Lower leg skin (tissue), 3 donors: ENCODE results near the gene LRTM2.

ENCODE experiments used
- POLR2A ChIP-seq, 2 donors: fragments of 450-650 bp; IDR thresholded peaks; one replicate each; pipeline ENCODE4 v1.6.1; 2016 to 2017; ENCODE audit warnings: antibody characterized with exemption in 2 of 2, mild to moderate bottlenecking in 1 of 2, moderate library complexity in 1 of 2
- TF ChIP-seq, protein P1 (sequence below), 3 donors: fragments of 450-650 bp; IDR thresholded peaks; one replicate each; pipeline ENCODE4 v1.5.1; 2016; ENCODE audit warnings: antibody characterized with exemption in 3 of 3, mild to moderate bottlenecking in 3 of 3, moderate library complexity in 2 of 3

DNA sequence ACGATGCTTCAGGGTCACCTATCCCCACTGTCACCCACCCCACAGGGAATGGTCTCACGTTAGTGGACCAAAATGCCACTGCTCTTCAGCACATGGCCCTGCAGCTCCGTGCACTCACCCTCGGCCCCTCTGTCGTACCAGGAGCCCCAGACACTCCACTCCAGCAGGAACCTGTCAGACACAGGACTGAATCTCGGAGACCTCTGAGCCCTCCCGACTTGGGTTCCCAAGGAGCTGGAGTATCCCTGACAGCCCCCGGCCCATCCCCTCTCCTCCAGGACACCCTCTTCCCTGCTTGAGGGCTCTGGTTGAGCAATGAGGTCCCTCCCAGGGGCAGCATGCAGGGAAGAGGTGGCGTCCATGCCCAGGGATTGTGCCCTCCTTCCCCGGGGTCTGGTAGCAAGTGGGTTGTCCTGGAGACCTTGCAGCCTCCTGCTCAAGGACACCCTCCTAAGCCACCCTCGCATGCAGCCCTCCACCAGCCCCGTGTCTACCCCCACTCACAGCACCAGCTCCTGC, 20.4 kb upstream of the LRTM2 start:
- TF ChIP-seq, protein P1, sequence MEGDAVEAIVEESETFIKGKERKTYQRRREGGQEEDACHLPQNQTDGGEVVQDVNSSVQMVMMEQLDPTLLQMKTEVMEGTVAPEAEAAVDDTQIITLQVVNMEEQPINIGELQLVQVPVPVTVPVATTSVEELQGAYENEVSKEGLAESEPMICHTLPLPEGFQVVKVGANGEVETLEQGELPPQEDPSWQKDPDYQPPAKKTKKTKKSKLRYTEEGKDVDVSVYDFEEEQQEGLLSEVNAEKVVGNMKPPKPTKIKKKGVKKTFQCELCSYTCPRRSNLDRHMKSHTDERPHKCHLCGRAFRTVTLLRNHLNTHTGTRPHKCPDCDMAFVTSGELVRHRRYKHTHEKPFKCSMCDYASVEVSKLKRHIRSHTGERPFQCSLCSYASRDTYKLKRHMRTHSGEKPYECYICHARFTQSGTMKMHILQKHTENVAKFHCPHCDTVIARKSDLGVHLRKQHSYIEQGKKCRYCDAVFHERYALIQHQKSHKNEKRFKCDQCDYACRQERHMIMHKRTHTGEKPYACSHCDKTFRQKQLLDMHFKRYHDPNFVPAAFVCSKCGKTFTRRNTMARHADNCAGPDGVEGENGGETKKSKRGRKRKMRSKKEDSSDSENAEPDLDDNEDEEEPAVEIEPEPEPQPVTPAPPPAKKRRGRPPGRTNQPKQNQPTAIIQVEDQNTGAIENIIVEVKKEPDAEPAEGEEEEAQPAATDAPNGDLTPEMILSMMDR (IDR thresholded peaks at IDR 0.05): no peak
- TF ChIP-seq POLR2A (IDR thresholded peaks at IDR 0.05): no peak
